NCI-H2171 (cell line): ENCODE measurements around the gene GPR31.

Experiments
- DNase-seq: peaks from one replicate; lab custom pipeline; 2025; lab: John Stamatoyannopoulos, UW

The GPR31 gene

GRCh38 chr6:167165858-167166471, 8.2 kb upstream of the GPR31 start:
- no peak for DNase-seq

GRCh38 chr6:167164261-167164660, 6.5 kb upstream of the GPR31 start:
- DNase-seq, result no peak

GRCh38 chr6:167163476-167164011, 5.8 kb upstream of the GPR31 start:
- no peak for DNase-seq

- no peak for DNase-seq
These were observed 4.8 kb upstream of the GPR31 start for GRCh38 chr6:167162591-167162990.

- DNase-seq, result no peak
These were observed 4.2 kb upstream of the GPR31 start for GRCh38 chr6:167161851-167162467.

- DNase-seq, result no peak
These were observed 366 bp downstream of the GPR31 start for GRCh38 chr6:167157414-167157813.

GRCh38 chr6:167154895-167155294, 2.9 kb downstream of the GPR31 start:
- no peak for DNase-seq

DNA sequence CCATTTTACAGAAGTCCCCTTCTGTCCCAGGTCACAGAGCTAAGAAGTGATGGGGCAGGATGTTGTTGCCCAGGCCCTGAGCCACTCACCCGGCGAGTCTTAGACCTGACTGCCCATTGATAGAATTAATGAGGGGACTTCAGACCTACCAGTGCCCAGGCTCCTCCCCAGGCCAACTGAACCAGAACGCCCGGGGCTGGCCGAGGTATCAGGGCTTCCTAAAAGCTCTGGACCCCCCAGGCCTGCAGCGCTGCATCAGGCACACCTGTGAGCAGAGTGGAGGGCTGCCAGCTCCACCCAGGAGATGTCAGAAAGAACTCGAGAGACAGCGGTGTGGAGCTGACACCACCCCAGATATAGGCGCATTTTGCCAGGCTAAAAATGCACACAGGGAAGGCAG, 3.5 kb downstream of the GPR31 start:
- DNase-seq, result no peak

GRCh38 chr6:167153521-167153959, 4.2 kb downstream of the GPR31 start:
- no peak for DNase-seq

DNA sequence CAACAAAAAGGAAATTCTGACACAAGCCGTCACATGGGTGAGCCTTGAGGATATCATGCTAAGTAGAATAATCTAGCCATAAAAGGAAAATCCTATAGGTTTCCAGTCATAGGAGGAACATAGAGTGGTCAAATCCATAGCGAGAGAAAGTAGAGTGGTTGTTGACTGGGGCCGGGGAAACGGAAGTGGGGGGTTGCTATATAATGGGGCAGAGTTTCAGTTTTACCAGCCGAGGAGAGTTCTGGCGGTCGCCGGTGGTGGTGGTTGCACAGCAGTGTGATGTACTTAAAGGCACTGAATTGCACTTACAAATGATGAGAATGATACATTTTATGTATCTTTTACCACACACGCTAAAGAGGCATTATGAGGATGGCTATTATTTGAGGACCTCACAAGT, 4.9 kb downstream of the GPR31 start:
- DNase-seq, result no peak

- no peak for DNase-seq
These were observed 6.1 kb downstream of the GPR31 start for GRCh38 chr6:167151648-167152047.

DNA sequence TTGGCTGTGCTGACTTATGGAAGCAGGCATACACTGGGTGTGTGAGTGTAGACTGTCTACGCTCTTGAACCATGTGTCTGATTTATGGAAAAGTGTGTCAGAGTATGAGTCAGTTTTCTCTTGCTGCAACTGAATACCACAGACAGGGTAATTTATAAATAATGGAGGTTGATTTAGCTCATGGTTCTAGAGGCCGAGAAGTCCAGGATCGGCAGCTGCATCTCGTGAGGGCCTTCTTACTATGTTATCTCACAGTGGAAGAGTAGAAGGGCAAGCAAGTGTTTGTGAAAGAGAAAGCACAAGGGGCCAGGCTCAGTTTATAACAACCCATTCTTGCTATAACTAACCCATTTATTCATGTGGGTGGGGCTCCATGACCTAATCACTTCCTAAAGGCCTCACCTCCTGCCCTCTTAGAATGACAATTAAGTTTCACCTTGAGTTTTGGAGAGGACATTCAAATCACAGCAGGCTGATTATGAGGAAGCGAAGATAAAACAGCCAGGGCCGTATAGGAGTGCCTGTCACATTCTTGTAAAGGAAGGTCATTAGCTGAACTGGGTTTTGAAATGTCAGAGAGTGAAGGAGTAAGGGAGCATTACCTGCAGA, 6.7 kb downstream of the GPR31 start:
- no peak for DNase-seq

DNA sequence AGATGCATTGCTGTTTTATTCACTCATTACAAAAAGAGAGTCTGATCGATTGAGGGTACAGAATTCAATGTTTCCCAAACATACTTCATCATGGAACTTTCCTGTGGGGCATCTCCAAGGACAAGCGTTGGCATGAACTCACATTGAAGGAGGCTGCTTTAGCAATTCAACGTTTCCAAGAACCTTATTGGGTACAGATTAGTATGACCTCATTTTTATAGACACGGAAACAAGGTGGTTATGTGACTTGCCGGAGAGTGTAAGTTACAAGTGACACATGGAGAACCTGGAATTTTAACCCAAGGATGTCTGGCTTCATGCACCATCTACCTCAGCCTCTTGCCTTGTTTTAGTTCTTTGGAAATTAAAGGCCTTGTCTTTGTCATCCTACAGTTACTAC, 8.8 kb downstream of the GPR31 start:
- no peak for DNase-seq

GRCh38 chr6:167148021-167148420, 9.8 kb downstream of the GPR31 start:
- DNase-seq, result no peak

- DNase-seq, result no peak
These were observed 10.8 kb downstream of the GPR31 start for GRCh38 chr6:167146977-167147376.

DNA sequence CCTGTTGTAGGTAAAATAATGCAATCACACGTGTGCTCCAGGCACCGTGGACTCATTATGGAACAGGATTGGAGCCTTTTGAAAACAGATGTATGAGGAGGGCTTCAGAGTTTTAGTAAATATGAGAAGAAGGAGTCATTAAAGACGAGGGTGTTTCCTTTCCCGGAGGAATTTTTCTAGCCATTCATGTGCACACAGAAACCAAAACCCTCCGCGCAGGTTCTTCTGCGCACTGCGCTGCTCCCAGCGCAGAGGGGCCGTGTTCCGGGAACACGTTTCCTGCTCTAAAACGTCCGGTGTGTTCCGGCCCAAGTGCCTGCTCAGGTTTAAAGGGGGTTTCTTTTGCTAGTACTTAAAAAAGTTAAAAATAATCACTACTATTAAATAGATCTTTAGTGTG, 11.6 kb downstream of the GPR31 start:
- DNase-seq, result no peak

GRCh38 chr6:167145461-167145860, 12.3 kb downstream of the GPR31 start:
- no peak for DNase-seq

DNA sequence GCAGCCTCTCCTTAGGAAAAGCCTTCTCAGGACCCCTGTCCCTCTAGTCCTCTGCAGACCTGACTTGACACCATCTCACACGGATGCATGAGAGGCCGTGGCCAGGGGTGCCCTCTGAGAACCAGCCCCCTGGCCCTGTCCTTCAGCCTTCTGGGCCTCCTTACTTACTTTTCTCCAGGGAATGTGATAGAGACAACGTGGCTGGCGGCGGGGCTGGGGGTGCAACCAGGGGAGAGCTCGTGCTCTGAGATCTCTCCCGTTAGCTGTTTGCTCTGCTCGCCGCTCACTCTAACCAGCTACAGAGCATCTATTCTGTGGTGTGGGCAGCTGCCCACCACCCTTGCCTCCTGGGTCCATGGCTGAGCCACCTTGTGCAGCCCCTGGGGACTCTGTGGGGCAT, 14.7 kb downstream of the GPR31 start:
- DNase-seq, result no peak

GRCh38 chr6:167142433-167142761, 15.4 kb downstream of the GPR31 start:
- no peak for DNase-seq

DNA sequence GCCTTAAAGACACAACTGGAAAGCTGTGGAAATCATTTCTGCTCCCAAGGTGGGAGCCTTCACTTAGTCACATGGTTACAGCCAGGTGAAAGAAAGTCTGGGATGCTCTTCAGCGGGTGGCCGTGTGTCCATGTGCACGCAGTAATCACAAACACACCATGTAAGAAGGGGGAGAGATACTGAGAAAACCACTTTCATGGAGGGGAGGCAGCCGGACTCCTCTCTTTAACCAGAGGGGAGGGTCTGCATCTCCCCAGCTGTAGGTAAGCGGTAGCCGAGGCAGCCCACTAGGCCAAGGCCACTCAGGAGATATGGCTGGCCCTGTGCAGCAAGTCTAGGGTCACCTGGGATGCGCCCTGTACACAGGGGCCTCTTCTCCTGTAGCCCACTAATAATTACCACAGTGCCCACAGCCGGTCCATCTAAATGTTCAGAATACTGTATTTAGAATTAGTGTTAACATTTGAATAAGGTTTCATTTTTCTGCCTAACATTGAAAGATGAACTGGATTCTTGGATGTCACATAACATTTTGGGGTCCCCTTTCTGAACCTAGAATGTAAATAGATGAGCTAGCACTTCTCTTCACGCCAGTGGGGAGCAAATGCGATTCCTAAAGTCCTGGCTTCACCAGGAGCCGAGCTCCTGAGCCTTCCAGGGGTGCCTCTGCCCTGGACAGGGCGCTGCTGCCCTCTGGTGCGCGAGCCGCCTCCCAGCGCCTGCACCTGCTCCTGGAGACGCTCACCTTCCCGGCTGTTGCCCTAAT, 15.9 kb downstream of the GPR31 start:
- DNase-seq, result peak; percentile 59

DNA sequence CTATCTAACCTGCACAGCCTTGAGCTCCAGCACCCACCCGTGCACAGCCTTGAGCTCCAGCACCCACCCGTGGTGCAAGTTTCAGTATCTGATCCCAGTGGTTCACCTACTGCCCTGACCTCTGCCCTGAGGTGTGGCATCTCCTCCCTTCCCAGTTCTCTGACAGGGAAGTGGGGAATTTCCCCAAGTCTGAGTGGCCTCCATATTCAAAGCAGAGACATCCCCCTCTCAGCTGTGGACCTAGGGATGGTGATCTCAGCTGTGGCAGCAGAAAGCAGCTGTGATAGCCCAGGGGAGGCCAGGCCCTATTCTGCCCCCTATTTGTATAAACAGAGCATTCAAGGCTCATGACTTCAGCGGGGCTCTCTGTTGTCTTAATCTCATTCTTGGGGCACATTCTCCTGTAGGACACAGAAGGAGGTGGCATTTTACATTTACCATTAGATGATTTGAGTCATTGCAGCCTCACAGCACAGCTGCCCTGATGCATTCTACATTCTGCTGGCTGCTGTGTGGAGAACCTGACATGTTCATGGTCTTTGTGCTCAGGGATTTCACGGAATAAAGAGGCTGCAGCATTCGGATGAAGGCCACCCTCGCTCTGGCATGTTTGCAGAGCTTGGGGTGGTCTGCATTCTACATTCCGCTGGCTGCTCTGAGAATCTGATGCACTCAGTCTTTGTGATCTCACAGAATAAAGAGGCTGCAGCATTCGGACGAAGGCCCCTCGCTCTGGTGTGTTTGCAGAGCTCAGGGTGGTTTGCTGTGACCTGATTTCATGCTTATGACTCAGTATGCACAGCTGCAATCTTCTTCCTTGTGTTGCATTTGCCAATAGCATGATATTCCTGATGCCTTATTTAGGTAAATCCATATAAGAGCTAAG, 16.9 kb downstream of the GPR31 start:
- DNase-seq, result no peak

DNA sequence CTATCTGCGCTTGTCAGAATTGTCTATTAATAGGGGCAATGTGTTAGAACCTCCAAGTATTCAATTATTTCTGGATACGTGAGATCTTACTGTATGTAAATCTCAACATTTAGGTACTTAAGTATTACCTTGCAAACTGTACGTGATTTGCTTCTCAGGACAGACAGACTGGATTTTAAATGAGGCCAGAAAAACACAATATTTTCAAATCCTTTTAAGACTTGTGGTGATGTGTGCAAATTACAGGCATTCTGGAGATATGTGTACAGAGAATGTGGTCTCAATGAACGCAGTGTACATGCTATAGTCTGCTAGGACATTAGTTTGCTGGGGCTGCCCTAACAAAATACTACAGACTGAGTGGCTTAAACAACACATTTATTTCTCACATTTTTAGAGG, 18.0 kb downstream of the GPR31 start:
- DNase-seq, result no peak
